GM12878 (cell line): Measurements from ENCODE around the gene ADAMTSL2.
A peak's percentile ranks its signal among the peaks of the same experiment; 100 is the strongest.

Experiments used
- EP300 ChIP-seq, 2 experiments: fragments of 150-350 bp in 1 of 2; IDR thresholded peaks; 2 replicates each; pipeline ENCODE4 v1.6.1; 2011 to 2012; ENCODE audit warnings: low read depth in 2 of 2, low read length in 2 of 2, borderline replicate concordance in 1 of 2, improper control_type of control experiment in 1 of 2, inconsistent platforms in 1 of 2; ENCODE audit not compliant: control insufficient read depth in 1 of 2
- SIN3A ChIP-seq: IDR thresholded peaks from 2 replicates; pipeline ENCODE4 v1.6.1; 2012; ENCODE audit warnings: low read depth, low read length, improper control_type of control experiment
- TF ChIP-seq, protein P1 (sequence below): fragments of 450-650 bp; IDR thresholded peaks from 2 replicates; pipeline ENCODE4 v1.6.1; 2017; ENCODE audit warnings: mild to moderate bottlenecking
- TF ChIP-seq, protein P2 (sequence below), 3 experiments: IDR thresholded peaks in 2 of 3; conservative IDR thresholded peaks in 1 of 3; 2 replicates each; pipeline ENCODE4 v1.5.1; 2011; ENCODE audit warnings: low read depth in 3 of 3, low read length in 3 of 3, mild to moderate bottlenecking in 3 of 3, control low read depth in 2 of 3, moderate library complexity in 2 of 3, inconsistent platforms in 1 of 3, mixed read lengths in 1 of 3; ENCODE audit not compliant: control insufficient read depth in 2 of 3, insufficient read depth in 1 of 3; ENCODE audit errors: extremely low read depth in 1 of 3
- TF ChIP-seq, protein P3 (sequence below): IDR thresholded peaks from 2 replicates; pipeline ENCODE4 v1.6.1; 2012; ENCODE audit warnings: low read depth, low read length, improper control_type of control experiment

DNA sequence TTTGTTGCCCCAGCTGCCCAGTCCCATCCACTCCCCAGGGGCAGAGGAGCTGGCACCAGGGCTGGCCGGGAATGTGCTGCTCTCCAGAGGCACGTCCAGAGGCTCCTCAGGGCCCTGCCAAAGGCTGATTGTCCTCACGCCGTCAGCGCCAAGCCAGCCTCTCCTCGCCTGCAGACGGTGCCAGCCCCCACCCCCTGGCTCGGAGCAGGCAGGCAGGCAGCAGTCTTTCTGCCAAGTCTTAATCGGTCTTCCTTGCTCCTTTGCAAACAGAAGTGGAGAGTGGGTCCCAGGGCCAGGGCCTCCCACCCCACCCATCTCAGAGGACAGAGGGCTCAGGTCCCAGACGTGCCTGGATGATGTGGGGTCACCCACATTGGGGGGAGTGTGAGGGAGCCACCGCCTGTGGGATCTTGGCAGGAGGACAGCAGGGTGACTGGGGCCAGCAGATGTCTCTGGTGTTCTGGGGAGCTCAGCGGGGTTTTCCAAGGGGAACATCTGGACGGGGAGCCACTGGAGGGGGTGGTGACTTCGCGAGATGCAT lies 38.4 kb downstream of the ADAMTSL2 start:
- TF ChIP-seq, protein P1, sequence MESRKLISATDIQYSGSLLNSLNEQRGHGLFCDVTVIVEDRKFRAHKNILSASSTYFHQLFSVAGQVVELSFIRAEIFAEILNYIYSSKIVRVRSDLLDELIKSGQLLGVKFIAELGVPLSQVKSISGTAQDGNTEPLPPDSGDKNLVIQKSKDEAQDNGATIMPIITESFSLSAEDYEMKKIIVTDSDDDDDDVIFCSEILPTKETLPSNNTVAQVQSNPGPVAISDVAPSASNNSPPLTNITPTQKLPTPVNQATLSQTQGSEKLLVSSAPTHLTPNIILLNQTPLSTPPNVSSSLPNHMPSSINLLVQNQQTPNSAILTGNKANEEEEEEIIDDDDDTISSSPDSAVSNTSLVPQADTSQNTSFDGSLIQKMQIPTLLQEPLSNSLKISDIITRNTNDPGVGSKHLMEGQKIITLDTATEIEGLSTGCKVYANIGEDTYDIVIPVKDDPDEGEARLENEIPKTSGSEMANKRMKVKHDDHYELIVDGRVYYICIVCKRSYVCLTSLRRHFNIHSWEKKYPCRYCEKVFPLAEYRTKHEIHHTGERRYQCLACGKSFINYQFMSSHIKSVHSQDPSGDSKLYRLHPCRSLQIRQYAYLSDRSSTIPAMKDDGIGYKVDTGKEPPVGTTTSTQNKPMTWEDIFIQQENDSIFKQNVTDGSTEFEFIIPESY: no peak
- TF ChIP-seq SIN3A (no peak), EP300 (IDR thresholded peaks at IDR 0.05; ENCODE audit: borderline replicate concordance in 1 of 2, control insufficient read depth in 1 of 2, low read depth in 2 of 2, low read length in 2 of 2) (no peak)
- TF ChIP-seq, protein P2, sequence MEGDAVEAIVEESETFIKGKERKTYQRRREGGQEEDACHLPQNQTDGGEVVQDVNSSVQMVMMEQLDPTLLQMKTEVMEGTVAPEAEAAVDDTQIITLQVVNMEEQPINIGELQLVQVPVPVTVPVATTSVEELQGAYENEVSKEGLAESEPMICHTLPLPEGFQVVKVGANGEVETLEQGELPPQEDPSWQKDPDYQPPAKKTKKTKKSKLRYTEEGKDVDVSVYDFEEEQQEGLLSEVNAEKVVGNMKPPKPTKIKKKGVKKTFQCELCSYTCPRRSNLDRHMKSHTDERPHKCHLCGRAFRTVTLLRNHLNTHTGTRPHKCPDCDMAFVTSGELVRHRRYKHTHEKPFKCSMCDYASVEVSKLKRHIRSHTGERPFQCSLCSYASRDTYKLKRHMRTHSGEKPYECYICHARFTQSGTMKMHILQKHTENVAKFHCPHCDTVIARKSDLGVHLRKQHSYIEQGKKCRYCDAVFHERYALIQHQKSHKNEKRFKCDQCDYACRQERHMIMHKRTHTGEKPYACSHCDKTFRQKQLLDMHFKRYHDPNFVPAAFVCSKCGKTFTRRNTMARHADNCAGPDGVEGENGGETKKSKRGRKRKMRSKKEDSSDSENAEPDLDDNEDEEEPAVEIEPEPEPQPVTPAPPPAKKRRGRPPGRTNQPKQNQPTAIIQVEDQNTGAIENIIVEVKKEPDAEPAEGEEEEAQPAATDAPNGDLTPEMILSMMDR (IDR thresholded peaks at IDR 0.05 in 2 of 3, conservative IDR thresholded peaks at IDR 0.05 in 1 of 3; ENCODE audit: control insufficient read depth in 2 of 3, extremely low read depth in 1 of 3, insufficient read depth in 1 of 3, low read depth in 3 of 3, low read length in 3 of 3): peak in 1 of 3 experiments; percentile 30; a peak in 2 of 6 replicates
- TF ChIP-seq, protein P3, sequence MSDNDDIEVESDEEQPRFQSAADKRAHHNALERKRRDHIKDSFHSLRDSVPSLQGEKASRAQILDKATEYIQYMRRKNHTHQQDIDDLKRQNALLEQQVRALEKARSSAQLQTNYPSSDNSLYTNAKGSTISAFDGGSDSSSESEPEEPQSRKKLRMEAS: no peak
